Measurements from ENCODE around the gene CP. TPM values are rescaled to one million over a fixed set of nuclear protein-coding genes. Genes with fewer than 3 reads are reported as not detected.

CP gene
- total RNA-seq, 1 donor, result 0.21 TPM

- no peak overlapping the region for H3K4me3 ChIP-seq (ENCODE audit: low read length)
- no peaks in the 10 kb centered on the region for H3K9me3 ChIP-seq (ENCODE audit: low read depth, low read length)
- no peaks in the 10 kb centered on the region for H3K27me3 ChIP-seq (ENCODE audit: insufficient read depth, low read length)
- H3K4me1 ChIP-seq (ENCODE audit: insufficient read depth, low read length), result no peaks in the 10 kb centered on the region
Measured at GRCh38 chr3:149180057-149180573, 41.5 kb downstream of the CP start.

DNA sequence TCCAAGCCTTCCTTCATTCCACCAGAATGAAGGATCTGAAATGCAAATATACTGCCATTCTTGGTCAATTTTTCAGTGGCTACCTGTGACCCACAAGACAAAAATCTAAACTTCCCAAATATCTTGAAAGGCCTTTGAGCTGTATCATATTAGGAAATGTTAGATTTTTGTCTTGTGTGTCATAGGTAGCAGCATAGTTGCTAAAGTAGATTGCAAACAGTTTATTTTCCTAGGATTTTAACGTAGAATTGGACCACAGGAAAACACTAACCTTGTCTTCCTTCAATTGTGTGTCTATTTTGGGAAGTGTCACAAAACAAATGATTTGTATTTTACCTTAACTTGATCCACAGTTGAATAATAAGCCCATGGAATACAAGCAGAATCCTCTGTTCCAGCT, 42.4 kb downstream of the CP start:
- Histone ChIP-seq H3K9me3 (ENCODE audit: low read depth, low read length) (no peaks in the 10 kb centered on the region), H3K4me3 (ENCODE audit: low read length) (no peak overlapping the region), H3K27me3 (ENCODE audit: insufficient read depth, low read length) (no peaks in the 10 kb centered on the region), H3K4me1 (ENCODE audit: insufficient read depth, low read length) (no peaks in the 10 kb centered on the region)

DNA sequence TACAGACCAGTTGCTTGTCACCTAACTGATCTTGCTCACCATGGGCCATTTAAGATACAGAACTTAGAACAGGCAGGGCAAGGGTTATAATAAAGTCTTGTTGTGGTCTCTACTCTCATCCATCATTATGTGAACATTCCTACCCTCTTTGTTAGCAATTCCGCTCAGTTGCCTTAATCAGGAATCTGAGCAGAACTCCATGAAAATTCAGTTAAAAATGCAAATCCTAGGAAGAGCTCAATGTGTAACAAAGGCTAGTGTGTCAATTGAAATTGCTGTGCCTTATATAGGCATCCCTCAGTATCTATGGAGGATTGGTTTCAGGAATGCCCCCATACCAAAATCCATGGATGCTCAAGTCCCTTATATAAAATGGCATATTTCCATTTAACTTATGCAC, 44.5 kb downstream of the CP start:
- no peak overlapping the region for H3K4me3 ChIP-seq (ENCODE audit: low read length)
- H3K4me1 ChIP-seq (ENCODE audit: insufficient read depth, low read length), result no peaks in the 10 kb centered on the region
- no peaks in the 10 kb centered on the region for H3K9me3 ChIP-seq (ENCODE audit: low read depth, low read length)

GRCh38 chr3:149174901-149175300, 46.7 kb downstream of the CP start:
- Histone ChIP-seq H3K27me3 (ENCODE audit: insufficient read depth, low read length) (no peaks in the 10 kb centered on the region), H3K4me1 (ENCODE audit: insufficient read depth, low read length) (no peaks in the 10 kb centered on the region), H3K9me3 (ENCODE audit: low read depth, low read length) (no peaks in the 10 kb centered on the region), H3K4me3 (ENCODE audit: low read length) (no peak overlapping the region)

More for the DNA sequence above, 44.5 kb downstream of the CP start:
- no peaks in the 10 kb centered on the region for H3K27me3 ChIP-seq (ENCODE audit: insufficient read depth, low read length)

DNA sequence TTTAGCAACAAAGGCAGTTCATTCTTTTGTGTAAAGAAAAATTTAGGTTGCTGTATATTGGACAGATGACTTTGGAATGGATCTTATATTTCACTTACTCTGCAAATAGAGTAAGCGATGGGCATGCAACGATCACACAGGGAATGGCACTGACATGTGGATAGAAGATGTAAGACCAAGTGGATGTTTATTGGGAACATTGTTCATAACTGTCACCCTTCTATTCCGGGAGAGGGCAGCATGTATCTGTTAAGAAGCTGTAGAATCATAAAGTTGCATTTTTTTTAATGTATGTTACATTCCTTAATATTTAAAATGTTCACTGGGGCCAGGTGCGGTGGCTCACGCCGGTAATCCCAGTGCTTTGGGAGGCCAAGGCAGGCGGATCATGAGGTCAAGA, 51.0 kb downstream of the CP start:
- Histone ChIP-seq H3K4me1 (ENCODE audit: insufficient read depth, low read length) (no peaks in the 10 kb centered on the region), H3K4me3 (ENCODE audit: low read length) (no peak overlapping the region), H3K9me3 (ENCODE audit: low read depth, low read length) (no peaks in the 10 kb centered on the region), H3K27me3 (ENCODE audit: insufficient read depth, low read length) (no peaks in the 10 kb centered on the region)

GRCh38 chr3:149167898-149168297, 53.7 kb downstream of the CP start:
- Histone ChIP-seq H3K4me1 (ENCODE audit: insufficient read depth, low read length) (peaks cover 3% of the 10 kb centered on the region), H3K9me3 (ENCODE audit: low read depth, low read length) (no peaks in the 10 kb centered on the region), H3K4me3 (ENCODE audit: low read length) (no peak overlapping the region), H3K27me3 (ENCODE audit: insufficient read depth, low read length) (no peaks in the 10 kb centered on the region)

DNA sequence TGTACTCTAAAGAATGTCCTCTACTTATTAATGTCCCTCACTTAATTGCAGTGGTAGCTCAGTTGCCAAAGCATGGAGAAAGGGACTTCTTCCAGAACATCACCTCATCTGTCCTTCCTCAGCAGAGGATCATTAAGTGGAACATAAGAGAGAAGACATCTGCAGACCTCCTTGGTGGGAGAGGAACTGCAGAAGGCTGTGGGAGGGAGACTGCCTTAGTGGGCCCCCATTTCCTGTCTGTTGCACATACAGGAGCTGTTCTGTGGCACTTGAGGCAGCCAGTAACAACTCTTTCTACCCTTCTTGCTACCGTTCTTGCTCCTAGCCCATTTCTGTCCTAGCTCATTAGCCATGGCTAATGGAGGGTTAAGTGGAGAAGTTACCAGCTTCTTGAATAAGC, 58.6 kb downstream of the CP start:
- Histone ChIP-seq H3K4me1 (ENCODE audit: insufficient read depth, low read length) (peaks cover 3% of the 10 kb centered on the region), H3K4me3 (ENCODE audit: low read length) (no peak overlapping the region), H3K27me3 (ENCODE audit: insufficient read depth, low read length) (no peaks in the 10 kb centered on the region), H3K9me3 (ENCODE audit: low read depth, low read length) (no peaks in the 10 kb centered on the region)

DNA sequence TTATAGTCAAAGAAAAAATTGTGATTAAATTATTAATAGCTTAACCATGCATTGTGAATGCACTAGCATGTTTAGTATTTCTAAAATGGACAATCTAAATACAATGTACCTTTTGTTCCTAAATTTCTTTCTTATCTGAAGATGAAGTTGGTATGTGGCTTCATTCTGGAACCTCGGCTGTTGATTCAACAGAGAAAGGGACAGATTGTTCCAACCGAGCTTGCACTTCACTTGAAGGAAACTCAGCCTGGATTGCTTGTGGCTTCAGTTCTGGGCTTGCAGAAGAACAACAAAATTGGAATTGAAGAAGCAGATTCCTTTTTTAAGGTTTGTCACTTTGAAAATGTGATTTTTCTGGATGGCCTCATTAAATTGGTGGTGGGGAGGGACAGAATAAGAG, 59.6 kb downstream of the CP start:
- Histone ChIP-seq H3K4me1 (ENCODE audit: insufficient read depth, low read length) (peaks cover 3% of the 10 kb centered on the region), H3K4me3 (ENCODE audit: low read length) (no peak overlapping the region), H3K27me3 (ENCODE audit: insufficient read depth, low read length) (no peaks in the 10 kb centered on the region), H3K9me3 (ENCODE audit: low read depth, low read length) (no peaks in the 10 kb centered on the region)

GRCh38 chr3:149160754-149161300, 60.8 kb downstream of the CP start:
- Histone ChIP-seq H3K9me3 (ENCODE audit: low read depth, low read length) (no peaks in the 10 kb centered on the region), H3K4me3 (ENCODE audit: low read length) (no peak overlapping the region), H3K27me3 (ENCODE audit: insufficient read depth, low read length) (no peaks in the 10 kb centered on the region), H3K4me1 (ENCODE audit: insufficient read depth, low read length) (peaks cover 3% of the 10 kb centered on the region)

GRCh38 chr3:149153402-149153801, 68.2 kb downstream of the CP start:
- Histone ChIP-seq H3K4me3 (ENCODE audit: low read length) (no peak overlapping the region), H3K27me3 (ENCODE audit: insufficient read depth, low read length) (no peaks in the 10 kb centered on the region), H3K9me3 (ENCODE audit: low read depth, low read length) (no peaks in the 10 kb centered on the region), H3K4me1 (ENCODE audit: insufficient read depth, low read length) (peaks cover 19% of the 10 kb centered on the region)

- H3K9me3 ChIP-seq (ENCODE audit: low read depth, low read length), result no peaks in the 10 kb centered on the region
- peaks cover 19% of the 10 kb centered on the region for H3K4me1 ChIP-seq (ENCODE audit: insufficient read depth, low read length)
- no peaks in the 10 kb centered on the region for H3K27me3 ChIP-seq (ENCODE audit: insufficient read depth, low read length)
- H3K4me3 ChIP-seq (ENCODE audit: low read length), result no peak overlapping the region
Measured at GRCh38 chr3:149152420-149152819, 69.2 kb downstream of the CP start.

GRCh38 chr3:149151843-149152242, 69.8 kb downstream of the CP start:
- no peaks in the 10 kb centered on the region for H3K9me3 ChIP-seq (ENCODE audit: low read depth, low read length)
- no peak overlapping the region for H3K4me3 ChIP-seq (ENCODE audit: low read length)
- H3K27me3 ChIP-seq (ENCODE audit: insufficient read depth, low read length), result no peaks in the 10 kb centered on the region
- peaks cover 22% of the 10 kb centered on the region for H3K4me1 ChIP-seq (ENCODE audit: insufficient read depth, low read length)

- H3K4me3 ChIP-seq (ENCODE audit: low read length), result no peak overlapping the region
- H3K9me3 ChIP-seq (ENCODE audit: low read depth, low read length), result no peaks in the 10 kb centered on the region
- peaks cover 36% of the 10 kb centered on the region for H3K4me1 ChIP-seq (ENCODE audit: insufficient read depth, low read length)
- H3K27me3 ChIP-seq (ENCODE audit: insufficient read depth, low read length), result no peaks in the 10 kb centered on the region
Measured at GRCh38 chr3:149150436-149150835, 71.2 kb downstream of the CP start.

GRCh38 chr3:149145974-149146373, 75.7 kb downstream of the CP start:
- peaks cover 33% of the 10 kb centered on the region for H3K4me1 ChIP-seq (ENCODE audit: insufficient read depth, low read length)
- no peak overlapping the region for H3K4me3 ChIP-seq (ENCODE audit: low read length)
- H3K9me3 ChIP-seq (ENCODE audit: low read depth, low read length), result no peaks in the 10 kb centered on the region
- H3K27me3 ChIP-seq (ENCODE audit: insufficient read depth, low read length), result no peaks in the 10 kb centered on the region

DNA sequence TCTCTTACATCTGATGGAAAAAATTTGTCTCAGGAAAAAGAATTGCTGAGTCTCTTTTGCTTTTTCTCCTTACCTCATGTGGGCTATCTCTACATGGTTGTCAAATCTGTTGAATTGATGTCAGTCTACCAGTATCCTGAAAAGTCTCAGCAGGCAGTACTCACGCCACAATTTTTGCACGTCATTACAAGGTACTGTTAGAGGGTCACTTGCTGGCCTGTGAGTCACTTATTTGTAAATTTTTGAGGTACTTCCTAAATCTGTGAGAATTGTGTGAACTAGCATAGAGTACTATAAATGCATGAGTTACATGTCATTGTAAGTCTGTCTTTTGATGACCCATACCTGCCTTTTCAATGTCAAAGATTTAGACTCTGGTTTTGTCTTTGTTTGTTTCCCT, 76.3 kb downstream of the CP start:
- Histone ChIP-seq H3K9me3 (ENCODE audit: low read depth, low read length) (no peaks in the 10 kb centered on the region), H3K4me1 (ENCODE audit: insufficient read depth, low read length) (peaks cover 32% of the 10 kb centered on the region), H3K4me3 (ENCODE audit: low read length) (no peak overlapping the region), H3K27me3 (ENCODE audit: insufficient read depth, low read length) (no peaks in the 10 kb centered on the region)

DNA sequence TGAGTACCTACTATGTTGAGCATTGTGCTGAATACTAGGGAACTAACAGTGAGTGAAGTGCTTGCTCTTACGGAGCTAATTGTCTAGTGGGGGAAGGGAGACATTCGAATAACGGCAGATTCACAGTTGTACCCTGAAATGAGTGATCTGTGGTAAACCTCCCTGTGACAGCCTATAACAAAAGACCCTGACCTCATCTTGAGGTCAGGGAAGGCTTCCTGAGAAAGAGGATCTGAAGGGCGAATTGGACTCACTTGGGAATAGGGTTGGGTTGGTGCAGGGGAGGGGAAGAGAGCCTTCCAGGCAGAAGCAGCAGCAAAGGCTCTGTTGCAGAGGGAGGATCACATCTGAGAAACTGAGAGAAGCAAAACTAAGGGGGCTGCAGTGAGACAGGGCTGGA, 78.9 kb downstream of the CP start:
- H3K27me3 ChIP-seq (ENCODE audit: insufficient read depth, low read length), result no peaks in the 10 kb centered on the region
- no peaks in the 10 kb centered on the region for H3K9me3 ChIP-seq (ENCODE audit: low read depth, low read length)
- no peak overlapping the region for H3K4me3 ChIP-seq (ENCODE audit: low read length)
- H3K4me1 ChIP-seq (ENCODE audit: insufficient read depth, low read length), result peaks cover 32% of the 10 kb centered on the region

Data from mononuclear cell (primary cell).